Endometrial microvascular endothelial cells (primary cell): ENCODE data around the gene SLC44A1. TPM values are rescaled to one million over a fixed set of nuclear protein-coding genes. Genes with fewer than 3 reads are reported as not detected.
"Not testable (repeated sequence)": the region's sequence is repeated elsewhere in the genome, so short reads cannot be mapped to it uniquely, and the experiment has no call there.

Experiments used
- in situ Hi-C: cut with HindIII; loops from 2 replicates; pipeline ENCODE4 v1.10.0; 2017; ENCODE audit warnings: low sequenced_read_pairs, low pct_unique_long_range_greater_than_20kb; ENCODE audit errors: inconsistent ontology term
- total RNA-seq: library from RNA; depleted of rRNA; stranded (reverse); fragments of >200 nt; gene quantifications from one replicate; pipeline ENCODE4 v1.2.3, GENCODE V29; 2015; ENCODE audit errors: inconsistent ontology term

The SLC44A1 gene
- total RNA-seq, 1 donor from 2014 or later = 63.2 TPM

DNA sequence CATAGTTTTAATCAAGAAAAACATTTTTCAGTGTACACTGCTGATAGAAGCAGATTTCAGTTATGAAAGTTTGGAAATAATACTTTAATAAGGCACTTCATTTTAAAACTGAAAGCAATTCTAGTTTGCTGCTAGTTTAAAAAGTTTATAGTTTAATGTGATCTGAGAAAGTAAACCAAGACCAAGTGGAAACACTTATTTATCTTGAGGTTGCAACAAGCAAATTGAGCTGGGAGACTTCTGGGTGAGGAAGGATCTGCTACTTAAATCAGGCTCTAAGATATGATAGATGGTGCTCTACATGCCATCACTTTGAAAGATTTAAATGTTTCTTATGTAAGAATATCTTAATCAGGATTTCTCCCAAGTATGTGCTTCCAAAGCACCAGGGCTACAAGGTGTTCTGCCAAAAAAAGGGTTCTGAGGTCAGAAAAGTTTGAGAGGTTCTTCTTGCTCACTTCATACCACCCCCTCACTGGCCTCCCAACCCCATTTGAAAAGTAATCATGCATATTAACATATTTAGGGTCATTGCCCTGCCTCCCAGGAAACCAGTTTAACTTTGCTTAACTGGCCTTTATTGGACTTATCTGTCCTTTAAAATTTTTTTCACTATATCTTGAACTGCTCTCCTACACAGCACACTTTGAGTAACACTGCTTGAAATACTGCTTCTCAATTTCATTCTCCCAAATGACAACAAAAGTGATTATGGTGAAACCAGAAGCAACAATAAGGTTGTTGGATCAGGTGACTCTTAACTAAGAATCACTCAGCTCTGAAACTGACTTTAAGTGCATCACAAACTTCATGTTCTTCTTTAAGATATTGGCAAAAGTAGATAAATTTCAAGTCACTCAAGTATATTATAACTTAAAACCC lies 15.5 kb downstream of the SLC44A1 start:
- in situ Hi-C loops = no loop called here

DNA sequence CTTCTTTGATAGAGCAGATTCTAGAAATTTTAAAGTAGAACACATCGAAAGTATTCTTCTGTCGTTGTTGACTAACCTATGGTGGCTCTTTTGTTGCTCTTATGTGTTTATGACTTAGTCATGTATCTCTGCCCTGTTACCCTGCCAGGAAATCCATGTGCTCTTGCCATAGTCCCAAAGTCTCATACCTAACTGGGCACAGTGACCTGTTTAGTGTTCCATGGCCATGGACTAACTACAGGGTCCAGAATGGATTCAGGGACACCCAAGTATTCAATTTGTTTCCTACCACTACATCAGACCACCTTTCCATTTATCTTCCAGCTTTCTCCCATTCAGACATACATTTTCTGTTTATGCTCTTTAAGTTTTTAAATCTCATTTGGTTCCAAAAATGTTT lies 18.0 kb downstream of the SLC44A1 start:
- in situ Hi-C loops = no loop called here

DNA sequence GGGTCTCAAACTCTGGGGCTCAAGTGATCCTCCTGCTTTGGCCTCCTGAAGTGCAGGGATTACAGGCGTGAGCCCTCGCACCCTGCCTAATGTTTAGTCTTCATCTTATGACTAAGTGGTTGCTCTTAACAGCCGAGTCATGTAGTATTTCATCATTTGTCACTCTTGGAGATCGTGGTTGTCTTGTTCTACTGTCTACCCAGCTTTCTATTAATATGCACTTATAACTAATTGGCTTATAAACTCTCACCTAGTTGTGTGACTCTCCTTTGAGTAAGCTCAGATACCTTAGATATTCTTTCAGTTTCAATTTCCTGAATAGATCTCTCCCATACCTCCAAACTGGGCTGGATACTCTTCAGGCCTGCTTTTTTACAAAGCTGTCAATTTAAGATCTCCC lies 19.9 kb downstream of the SLC44A1 start:
- in situ Hi-C loops = no loop called here

- in situ Hi-C loops = not testable (repeated sequence)
Measured at GRCh38 chr9:105268254-105268653, 23.8 kb downstream of the SLC44A1 start.

GRCh38 chr9:105269593-105269992 lies 25.1 kb downstream of the SLC44A1 start:
- in situ Hi-C loops = no loop called here

- in situ Hi-C loops = no loop called here
Measured at GRCh38 chr9:105270711-105271110, 26.3 kb downstream of the SLC44A1 start.

DNA sequence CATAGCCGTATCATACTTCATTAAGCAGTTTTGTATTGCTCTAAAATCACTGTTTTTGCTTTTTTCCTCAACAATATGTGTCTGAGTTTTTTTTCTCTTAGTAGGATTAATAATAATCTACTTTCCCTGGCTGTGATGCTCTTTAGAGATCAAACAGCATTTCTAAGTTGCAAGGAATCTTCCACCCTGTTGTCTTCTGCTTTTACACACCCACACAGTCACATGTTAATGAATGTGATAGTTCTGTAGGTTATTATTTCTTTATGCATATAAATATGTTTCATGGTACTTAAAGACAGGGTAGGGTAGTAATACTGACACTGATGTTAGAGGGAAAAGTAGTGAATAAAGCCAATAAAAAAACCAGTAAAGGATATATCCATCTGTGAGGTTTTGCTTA lies 29.3 kb downstream of the SLC44A1 start:
- in situ Hi-C loops = no loop called here

- in situ Hi-C loops = no loop called here
Measured at GRCh38 chr9:105275111-105275510, 30.7 kb downstream of the SLC44A1 start.

DNA sequence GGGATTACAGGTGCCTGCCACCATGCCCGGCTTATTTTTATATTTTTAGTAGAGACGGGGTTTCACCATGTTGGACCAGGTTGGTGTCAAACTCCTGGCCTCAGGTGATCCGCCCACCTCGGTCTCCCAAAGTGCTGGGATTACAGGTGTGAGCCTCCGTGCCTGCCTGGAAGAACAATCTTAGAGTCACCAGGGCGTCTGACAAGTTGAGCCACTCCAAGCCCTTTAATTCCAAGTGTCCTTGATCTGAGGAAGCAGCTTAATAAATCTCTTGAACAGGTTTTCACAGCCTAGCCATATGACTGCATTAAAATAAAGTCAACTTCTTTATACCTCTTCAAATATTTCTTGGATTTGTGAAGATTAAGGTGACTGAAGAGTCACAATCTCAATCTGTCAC lies 31.5 kb downstream of the SLC44A1 start:
- in situ Hi-C loops = no loop called here

- in situ Hi-C loops = no loop called here
Measured at GRCh38 chr9:105278751-105279150, 34.3 kb downstream of the SLC44A1 start.

- in situ Hi-C loops = no loop called here
Measured at GRCh38 chr9:105280691-105281090, 36.2 kb downstream of the SLC44A1 start.

DNA sequence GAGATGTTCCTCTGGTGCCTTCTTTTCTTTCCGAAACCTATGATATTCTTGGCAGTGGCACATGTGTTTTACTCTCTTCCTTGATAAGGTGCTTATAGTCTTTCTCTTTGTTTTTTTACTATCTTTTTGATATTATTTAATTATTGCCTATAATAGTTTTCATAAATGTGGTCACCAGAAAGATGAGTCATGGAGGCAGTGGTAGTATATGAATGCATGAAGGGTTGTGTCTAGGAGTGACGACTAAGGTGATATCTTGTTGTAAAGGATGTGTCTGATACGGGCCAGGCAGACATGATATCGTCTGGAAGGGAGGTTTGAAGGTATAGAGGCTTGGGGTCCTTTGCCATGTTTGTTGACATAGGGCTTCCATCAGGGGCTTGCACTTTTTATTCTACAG lies 36.8 kb downstream of the SLC44A1 start:
- in situ Hi-C loops = no loop called here

DNA sequence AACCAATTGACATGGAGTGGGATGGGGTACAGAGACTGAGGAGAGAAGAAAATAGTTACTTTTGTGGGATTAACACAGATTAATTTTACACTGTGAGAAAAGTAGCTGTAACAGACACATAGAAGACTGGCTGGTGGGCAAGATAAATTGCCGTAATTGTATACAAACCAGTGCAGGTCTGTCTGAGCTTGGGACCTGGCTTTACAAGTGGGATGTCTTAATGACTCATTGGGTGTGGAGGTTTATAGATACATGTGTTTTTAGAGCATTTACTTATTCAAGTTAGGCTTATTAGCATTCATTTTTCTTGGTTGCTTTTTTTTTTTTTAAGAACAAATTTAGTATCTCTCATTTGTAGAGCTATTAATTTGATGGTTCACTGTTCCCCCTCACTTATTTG lies 37.5 kb downstream of the SLC44A1 start:
- in situ Hi-C loops = no loop called here

DNA sequence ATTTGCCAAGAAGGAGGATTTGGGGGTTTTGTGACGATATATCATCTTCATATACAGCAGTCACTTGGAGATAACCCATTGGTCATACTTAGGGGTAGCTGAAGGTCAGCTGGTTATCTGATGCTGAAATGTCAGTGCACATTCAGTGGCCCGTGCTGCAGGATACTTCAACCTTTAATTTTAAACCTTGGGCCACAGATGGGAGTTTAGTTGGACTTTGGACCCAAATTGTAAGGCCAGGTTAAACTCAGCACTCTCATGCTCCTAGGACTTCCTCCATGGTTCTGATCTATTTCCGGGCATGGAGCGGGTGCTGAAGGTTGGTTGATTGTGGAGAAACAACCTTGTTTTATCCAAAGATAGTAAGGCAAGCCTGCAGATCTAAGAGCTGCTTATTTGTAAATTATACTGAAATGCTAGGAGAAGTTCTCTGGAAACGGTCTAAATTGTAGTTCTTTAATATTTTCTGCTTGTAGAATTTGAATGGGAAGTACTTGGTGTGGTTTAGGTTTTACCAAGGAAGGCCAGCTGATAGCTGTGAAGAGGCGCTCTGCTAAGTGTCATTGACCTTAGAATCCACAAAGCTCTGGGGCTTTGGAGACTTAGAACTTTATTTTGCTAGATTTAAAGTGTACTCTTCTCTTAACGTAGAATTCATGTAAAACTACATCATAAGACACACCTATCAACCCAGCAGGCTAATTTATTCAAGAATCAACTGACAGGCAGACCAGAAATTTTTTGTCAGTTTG lies 38.6 kb downstream of the SLC44A1 start:
- in situ Hi-C loops = no loop called here

- in situ Hi-C loops = no loop called here
Measured at GRCh38 chr9:105283795-105284194, 39.3 kb downstream of the SLC44A1 start.

DNA sequence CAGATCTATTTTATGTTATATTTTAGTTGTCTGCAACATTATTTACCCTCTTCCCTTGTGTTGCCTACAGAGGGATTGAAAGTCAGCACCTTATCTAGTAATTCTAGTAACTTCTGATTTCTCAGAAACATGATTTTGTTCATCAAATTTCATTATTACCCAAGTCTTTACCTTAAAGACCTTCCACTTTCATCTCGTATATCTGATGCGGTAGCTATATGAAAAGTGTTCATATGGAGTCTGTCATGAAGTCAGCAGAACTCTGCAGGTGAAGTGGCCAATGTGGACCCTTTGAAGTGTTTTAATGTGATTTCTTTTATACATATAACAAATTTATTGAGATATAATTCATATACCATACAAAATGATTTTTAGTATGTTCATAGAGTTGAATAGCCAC lies 40.0 kb downstream of the SLC44A1 start:
- in situ Hi-C loops = no loop called here

GRCh38 chr9:105286098-105286497 lies 41.6 kb downstream of the SLC44A1 start:
- in situ Hi-C loops = no loop called here

DNA sequence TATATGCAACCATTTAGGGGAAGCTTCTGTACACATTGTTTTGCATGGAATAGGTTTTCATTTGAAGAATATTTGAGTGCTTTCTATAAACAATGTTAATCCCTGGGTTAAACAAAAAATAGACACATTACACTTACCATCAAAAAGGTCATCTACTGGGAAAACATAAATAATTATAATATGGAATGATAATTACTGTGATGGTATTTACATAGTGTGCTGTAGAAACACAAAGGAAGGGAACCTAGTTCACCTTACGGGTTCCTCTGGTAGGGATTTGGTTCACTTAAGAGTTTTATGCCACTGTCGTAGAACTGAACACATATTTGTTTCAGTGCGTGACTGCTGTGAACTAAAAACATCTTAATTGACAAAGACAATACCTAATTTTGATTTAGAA lies 44.9 kb downstream of the SLC44A1 start:
- in situ Hi-C loops = no loop called here

GRCh38 chr9:105290418-105290817 lies 46.0 kb downstream of the SLC44A1 start:
- in situ Hi-C loops = no loop called here

- in situ Hi-C loops = no loop called here
Measured at GRCh38 chr9:105290954-105291353, 46.5 kb downstream of the SLC44A1 start.
